Measurements from ENCODE around the gene ANKFN1.

ANKFN1 gene

GRCh38 chr17:56177361-56177760 is 24.1 kb downstream of the ANKFN1 start:
- DNase-seq (ENCODE audit: low spot score) = no peak

GRCh38 chr17:56178203-56178602 is 24.9 kb downstream of the ANKFN1 start:
- no peak for DNase-seq (ENCODE audit: low spot score)

GRCh38 chr17:56182081-56182480 is 28.8 kb downstream of the ANKFN1 start:
- DNase-seq (ENCODE audit: low spot score) = no peak

GRCh38 chr17:56184650-56185049 is 31.4 kb downstream of the ANKFN1 start:
- no peak for DNase-seq (ENCODE audit: low spot score)

- no peak for DNase-seq (ENCODE audit: low spot score)
Measured at GRCh38 chr17:56185491-56186221, 32.4 kb downstream of the ANKFN1 start.

- no peak for DNase-seq (ENCODE audit: low spot score)
Measured at GRCh38 chr17:56186222-56186786, 33.0 kb downstream of the ANKFN1 start.

- peak; percentile 91 for DNase-seq (ENCODE audit: low spot score)
Measured at GRCh38 chr17:56203430-56203829, 50.2 kb downstream of the ANKFN1 start.

- DNase-seq (ENCODE audit: low spot score) = no peak
Measured at GRCh38 chr17:56206351-56206750, 53.1 kb downstream of the ANKFN1 start.

- DNase-seq (ENCODE audit: low spot score) = no peak
Measured at GRCh38 chr17:56213031-56213430, 59.8 kb downstream of the ANKFN1 start.

- DNase-seq (ENCODE audit: low spot score) = no peak
Measured at GRCh38 chr17:56217921-56218320, 64.6 kb downstream of the ANKFN1 start.

- no peak for DNase-seq (ENCODE audit: low spot score)
Measured at GRCh38 chr17:56222255-56222654, 69.0 kb downstream of the ANKFN1 start.

- DNase-seq (ENCODE audit: low spot score) = no peak
Measured at GRCh38 chr17:56230660-56231059, 77.4 kb downstream of the ANKFN1 start.

GRCh38 chr17:56231252-56231651 is 78.0 kb downstream of the ANKFN1 start:
- DNase-seq (ENCODE audit: low spot score) = no peak

GRCh38 chr17:56231693-56232092 is 78.4 kb downstream of the ANKFN1 start:
- DNase-seq (ENCODE audit: low spot score) = no peak

GRCh38 chr17:56244268-56244890 is 91.1 kb downstream of the ANKFN1 start:
- no peak for DNase-seq (ENCODE audit: low spot score)

- DNase-seq (ENCODE audit: low spot score) = no peak
Measured at GRCh38 chr17:56247816-56248215, 94.5 kb downstream of the ANKFN1 start.

GRCh38 chr17:56257075-56257474 is 103.8 kb downstream of the ANKFN1 start:
- no peak for DNase-seq (ENCODE audit: low spot score)

GRCh38 chr17:56260376-56261002 is 107.2 kb downstream of the ANKFN1 start:
- no peak for DNase-seq (ENCODE audit: low spot score)

GRCh38 chr17:56262803-56263202 is 109.5 kb downstream of the ANKFN1 start:
- no peak for DNase-seq (ENCODE audit: low spot score)

GRCh38 chr17:56269556-56270389 is 116.5 kb downstream of the ANKFN1 start:
- DNase-seq (ENCODE audit: low spot score) = no peak

GRCh38 chr17:56274491-56274890 is 121.2 kb downstream of the ANKFN1 start:
- DNase-seq (ENCODE audit: low spot score) = peak; percentile 3

- DNase-seq (ENCODE audit: low spot score) = no peak
Measured at GRCh38 chr17:56284482-56284881, 131.2 kb downstream of the ANKFN1 start.

Measured in NAMALWA (cell line).